ENCODE results near the gene CDKL4.
"Not testable (repeated sequence)": the region's sequence is repeated elsewhere in the genome, so short reads cannot be mapped to it uniquely, and the experiment has no call there.

Gene CDKL4

GRCh38 chr2:39179974-39180960 lies 63.5 kb downstream of the CDKL4 start:
- TF ChIP-seq CTCF (IDR thresholded peaks at IDR 0.05; ENCODE audit: insufficient read depth, missing control alignments), result no peak
- DNase-seq (ENCODE audit: insufficient read length, low spot score) (no peak), FAIRE-seq (no peak)

GRCh38 chr2:39178756-39179155 lies 65.0 kb downstream of the CDKL4 start:
- TF ChIP-seq CTCF (IDR thresholded peaks at IDR 0.05; ENCODE audit: insufficient read depth, missing control alignments), result no peak
- no peak for DNase-seq (ENCODE audit: insufficient read length, low spot score)
- no peak for FAIRE-seq

GRCh38 chr2:39176997-39177396 lies 66.8 kb downstream of the CDKL4 start:
- no peak for FAIRE-seq
- DNase-seq (ENCODE audit: insufficient read length, low spot score), result no peak
- TF ChIP-seq CTCF (IDR thresholded peaks at IDR 0.05; ENCODE audit: insufficient read depth, missing control alignments), result no peak

GRCh38 chr2:39175026-39175812 lies 68.6 kb downstream of the CDKL4 start:
- no peak for TF ChIP-seq CTCF (IDR thresholded peaks at IDR 0.05; ENCODE audit: insufficient read depth, missing control alignments)
- DNase-seq (ENCODE audit: insufficient read length, low spot score), result no peak
- FAIRE-seq, result no peak

- TF ChIP-seq CTCF (IDR thresholded peaks at IDR 0.05; ENCODE audit: insufficient read depth, missing control alignments), result no peak
- no peak for DNase-seq (ENCODE audit: insufficient read length, low spot score)
- no peak for FAIRE-seq
Measured at GRCh38 chr2:39174022-39174421, 69.7 kb downstream of the CDKL4 start.

GRCh38 chr2:39172047-39172706 lies 71.6 kb downstream of the CDKL4 start:
- FAIRE-seq, result not testable (repeated sequence)

GRCh38 chr2:39171621-39172020 lies 72.1 kb downstream of the CDKL4 start:
- FAIRE-seq, result no peak

More at GRCh38 chr2:39172047-39172706, 71.6 kb downstream of the CDKL4 start:
- DNase-seq (ENCODE audit: insufficient read length, low spot score), result not testable (repeated sequence)

More at GRCh38 chr2:39171621-39172020, 72.1 kb downstream of the CDKL4 start:
- no peak for TF ChIP-seq CTCF (IDR thresholded peaks at IDR 0.05; ENCODE audit: insufficient read depth, missing control alignments)
- DNase-seq (ENCODE audit: insufficient read length, low spot score), result no peak

Measured in D721Med (cell line).